ENCODE measurements around the gene CEMIP.

Gene CEMIP

DNA sequence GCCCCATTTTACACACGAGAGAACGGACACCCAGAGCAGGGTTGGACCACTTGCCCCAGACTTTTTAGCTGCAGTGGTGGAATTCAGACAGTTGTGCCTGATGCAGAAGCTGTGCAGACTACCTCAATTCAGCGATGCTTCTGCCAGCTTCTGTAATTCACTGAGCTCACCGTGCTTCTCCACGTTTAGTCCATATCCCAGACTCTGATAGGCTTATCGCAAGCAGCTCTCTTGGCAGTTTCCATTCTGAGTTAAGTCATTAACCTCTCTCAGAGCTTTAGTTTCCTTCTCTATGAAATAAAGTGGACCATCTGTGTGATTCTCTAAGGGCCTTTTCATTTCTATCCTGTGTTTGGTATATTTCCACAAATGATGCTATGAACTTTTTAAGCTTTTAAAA, 47.0 kb upstream of the CEMIP start:
- no peak overlapping the region for H2AFZ ChIP-seq (ENCODE audit: low read length)
- H3F3A ChIP-seq (ENCODE audit: low read depth) = no peaks in the 10 kb centered on the region
- H3K27me3 ChIP-seq (ENCODE audit: insufficient read depth, low read length, poor library complexity, severe bottlenecking) = no peaks in the 10 kb centered on the region
- H3K9ac ChIP-seq (ENCODE audit: low read depth, low read length, poor library complexity, severe bottlenecking) = no peak overlapping the region
- H3K4me1 ChIP-seq (ENCODE audit: insufficient read depth, low read length, poor library complexity, severe bottlenecking) = no peaks in the 10 kb centered on the region
- H3K9me2 ChIP-seq (replicated peaks; ENCODE audit: low read depth, low read length) = no peaks in the 10 kb centered on the region
- H3K9me3 ChIP-seq (ENCODE audit: insufficient read depth, low read depth, low read length) = no peaks in the 10 kb centered on the region
- H3K4me2 ChIP-seq (ENCODE audit: low read depth, low read length, poor library complexity, severe bottlenecking) = no peak overlapping the region
- no peaks in the 10 kb centered on the region for H4K20me1 ChIP-seq (ENCODE audit: insufficient read depth, low read length, poor library complexity, severe bottlenecking)
- no peak overlapping the region for H3K4me3 ChIP-seq (ENCODE audit: low read length, poor library complexity, severe bottlenecking)
- H3K36me3 ChIP-seq (ENCODE audit: insufficient read depth, low read length) = no peaks in the 10 kb centered on the region
- H3K79me2 ChIP-seq (ENCODE audit: insufficient read depth, low read length) = no peaks in the 10 kb centered on the region
- TF ChIP-seq, protein P1, sequence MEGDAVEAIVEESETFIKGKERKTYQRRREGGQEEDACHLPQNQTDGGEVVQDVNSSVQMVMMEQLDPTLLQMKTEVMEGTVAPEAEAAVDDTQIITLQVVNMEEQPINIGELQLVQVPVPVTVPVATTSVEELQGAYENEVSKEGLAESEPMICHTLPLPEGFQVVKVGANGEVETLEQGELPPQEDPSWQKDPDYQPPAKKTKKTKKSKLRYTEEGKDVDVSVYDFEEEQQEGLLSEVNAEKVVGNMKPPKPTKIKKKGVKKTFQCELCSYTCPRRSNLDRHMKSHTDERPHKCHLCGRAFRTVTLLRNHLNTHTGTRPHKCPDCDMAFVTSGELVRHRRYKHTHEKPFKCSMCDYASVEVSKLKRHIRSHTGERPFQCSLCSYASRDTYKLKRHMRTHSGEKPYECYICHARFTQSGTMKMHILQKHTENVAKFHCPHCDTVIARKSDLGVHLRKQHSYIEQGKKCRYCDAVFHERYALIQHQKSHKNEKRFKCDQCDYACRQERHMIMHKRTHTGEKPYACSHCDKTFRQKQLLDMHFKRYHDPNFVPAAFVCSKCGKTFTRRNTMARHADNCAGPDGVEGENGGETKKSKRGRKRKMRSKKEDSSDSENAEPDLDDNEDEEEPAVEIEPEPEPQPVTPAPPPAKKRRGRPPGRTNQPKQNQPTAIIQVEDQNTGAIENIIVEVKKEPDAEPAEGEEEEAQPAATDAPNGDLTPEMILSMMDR (conservative IDR thresholded peaks at IDR 0.05; ENCODE audit: low read length) = no peak
- no peak for TF ChIP-seq EZH2phosphoT487 (IDR thresholded peaks at IDR 0.05; ENCODE audit: borderline replicate concordance)

DNA sequence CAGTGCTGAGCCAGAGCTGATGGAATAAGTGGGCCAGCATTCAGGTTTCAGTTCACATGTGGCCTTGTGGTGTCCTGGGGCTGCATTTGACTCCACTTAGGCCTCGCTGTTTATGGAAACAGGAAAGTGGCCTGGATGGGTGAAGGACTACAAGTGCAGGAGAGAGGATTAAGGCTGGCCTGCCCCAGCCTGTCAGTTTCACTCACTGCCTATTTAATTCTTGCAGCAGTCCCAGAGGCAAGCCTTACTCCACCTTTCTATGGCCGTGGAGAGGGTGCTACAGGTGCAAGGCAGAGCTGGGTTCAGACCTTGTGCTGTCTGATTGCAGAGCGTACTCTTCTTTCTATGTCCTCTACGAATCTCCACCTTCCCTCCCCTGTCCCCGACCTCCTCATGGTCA, 46.4 kb upstream of the CEMIP start:
- H3K9me3 ChIP-seq (ENCODE audit: insufficient read depth, low read depth, low read length) = no peaks in the 10 kb centered on the region
- H3K9me2 ChIP-seq (replicated peaks; ENCODE audit: low read depth, low read length) = no peaks in the 10 kb centered on the region
- no peaks in the 10 kb centered on the region for H3K27me3 ChIP-seq (ENCODE audit: insufficient read depth, low read length, poor library complexity, severe bottlenecking)
- no peaks in the 10 kb centered on the region for H3K36me3 ChIP-seq (ENCODE audit: insufficient read depth, low read length)
- no peaks in the 10 kb centered on the region for H3K79me2 ChIP-seq (ENCODE audit: insufficient read depth, low read length)
- no peaks in the 10 kb centered on the region for H3F3A ChIP-seq (ENCODE audit: low read depth)
- no peak overlapping the region for H3K4me3 ChIP-seq (ENCODE audit: low read length, poor library complexity, severe bottlenecking)
- no peak overlapping the region for H3K9ac ChIP-seq (ENCODE audit: low read depth, low read length, poor library complexity, severe bottlenecking)
- H2AFZ ChIP-seq (ENCODE audit: low read length) = no peak overlapping the region
- no peak overlapping the region for H3K4me2 ChIP-seq (ENCODE audit: low read depth, low read length, poor library complexity, severe bottlenecking)
- TF ChIP-seq, protein P1 (conservative IDR thresholded peaks at IDR 0.05; ENCODE audit: low read length) = no peak
- no peak for TF ChIP-seq EZH2phosphoT487 (IDR thresholded peaks at IDR 0.05; ENCODE audit: borderline replicate concordance)
- H4K20me1 ChIP-seq (ENCODE audit: insufficient read depth, low read length, poor library complexity, severe bottlenecking) = no peaks in the 10 kb centered on the region
- no peaks in the 10 kb centered on the region for H3K4me1 ChIP-seq (ENCODE audit: insufficient read depth, low read length, poor library complexity, severe bottlenecking)

DNA sequence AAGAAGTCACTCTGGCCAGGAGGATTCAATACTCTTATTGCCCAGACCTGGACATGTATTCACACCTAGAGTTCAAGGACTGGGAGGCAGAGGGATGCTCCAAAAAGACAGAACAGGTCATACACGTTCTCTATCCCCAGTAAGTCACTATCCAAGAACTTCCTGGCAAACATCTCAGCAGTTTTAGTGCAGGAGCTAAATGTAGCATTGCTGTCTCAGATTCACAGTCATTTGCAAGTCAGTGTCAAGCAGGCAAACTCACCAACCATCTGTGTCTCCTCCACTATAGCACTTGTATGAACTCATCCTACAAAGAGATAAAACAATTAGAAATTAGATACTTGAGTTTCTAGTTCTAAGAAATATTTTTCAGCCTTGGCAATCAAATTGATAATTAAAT, 45.7 kb upstream of the CEMIP start:
- Histone ChIP-seq H3K79me2 (ENCODE audit: insufficient read depth, low read length) (no peaks in the 10 kb centered on the region), H3K27me3 (ENCODE audit: insufficient read depth, low read length, poor library complexity, severe bottlenecking) (no peaks in the 10 kb centered on the region), H3K4me3 (ENCODE audit: low read length, poor library complexity, severe bottlenecking) (no peak overlapping the region), H3K9me2 (replicated peaks; ENCODE audit: low read depth, low read length) (no peaks in the 10 kb centered on the region), H3K4me1 (ENCODE audit: insufficient read depth, low read length, poor library complexity, severe bottlenecking) (no peaks in the 10 kb centered on the region), H3K9me3 (ENCODE audit: insufficient read depth, low read depth, low read length) (no peaks in the 10 kb centered on the region), H3K4me2 (ENCODE audit: low read depth, low read length, poor library complexity, severe bottlenecking) (no peak overlapping the region), H3K9ac (ENCODE audit: low read depth, low read length, poor library complexity, severe bottlenecking) (no peak overlapping the region), H4K20me1 (ENCODE audit: insufficient read depth, low read length, poor library complexity, severe bottlenecking) (no peaks in the 10 kb centered on the region), H2AFZ (ENCODE audit: low read length) (no peak overlapping the region), H3K36me3 (ENCODE audit: insufficient read depth, low read length) (no peaks in the 10 kb centered on the region), H3F3A (ENCODE audit: low read depth) (no peaks in the 10 kb centered on the region)
- TF ChIP-seq, protein P1 (conservative IDR thresholded peaks at IDR 0.05; ENCODE audit: low read length) = no peak
- TF ChIP-seq EZH2phosphoT487 (IDR thresholded peaks at IDR 0.05; ENCODE audit: borderline replicate concordance) = no peak

Measured in Loucy (cell line).